ENCODE results near the gene SLC39A9. TPM values are rescaled to one million over a fixed set of nuclear protein-coding genes. Genes with fewer than 3 reads are reported as not detected.

SLC39A9 gene
- total RNA-seq, 2 experiments from 2014 or later: 86.5 to 91.7 TPM

- H3K36me3 ChIP-seq (ENCODE audit: insufficient read depth, low read length): no peaks in the 10 kb centered on the region
- intact Hi-C loops (cut with micrococcal nuclease; ENCODE audit: unreplicated experiment): no loop called here
- POLR2A ChIA-PET: no interaction called here
- no peak overlapping the region for H3K4me2 ChIP-seq (ENCODE audit: low read length)
- no TSS peak for BruUV-seq (replicated peaks)
- H3K27ac ChIP-seq (ENCODE audit: low read depth, low read length, poor library complexity, severe bottlenecking): no peak overlapping the region
- no peak overlapping the region for H2AFZ ChIP-seq (ENCODE audit: low read length)
- H3K9me2 ChIP-seq (ENCODE audit: insufficient read depth, low read length): no peaks in the 10 kb centered on the region
- H3K9me3 ChIP-seq (ENCODE audit: low read length): no peaks in the 10 kb centered on the region
- CTCF ChIA-PET (ENCODE audit: unreplicated experiment): no interaction called here
- no peaks in the 10 kb centered on the region for H3K79me2 ChIP-seq (ENCODE audit: insufficient read depth, low read depth, low read length)
- TF ChIP-seq, protein P1, sequence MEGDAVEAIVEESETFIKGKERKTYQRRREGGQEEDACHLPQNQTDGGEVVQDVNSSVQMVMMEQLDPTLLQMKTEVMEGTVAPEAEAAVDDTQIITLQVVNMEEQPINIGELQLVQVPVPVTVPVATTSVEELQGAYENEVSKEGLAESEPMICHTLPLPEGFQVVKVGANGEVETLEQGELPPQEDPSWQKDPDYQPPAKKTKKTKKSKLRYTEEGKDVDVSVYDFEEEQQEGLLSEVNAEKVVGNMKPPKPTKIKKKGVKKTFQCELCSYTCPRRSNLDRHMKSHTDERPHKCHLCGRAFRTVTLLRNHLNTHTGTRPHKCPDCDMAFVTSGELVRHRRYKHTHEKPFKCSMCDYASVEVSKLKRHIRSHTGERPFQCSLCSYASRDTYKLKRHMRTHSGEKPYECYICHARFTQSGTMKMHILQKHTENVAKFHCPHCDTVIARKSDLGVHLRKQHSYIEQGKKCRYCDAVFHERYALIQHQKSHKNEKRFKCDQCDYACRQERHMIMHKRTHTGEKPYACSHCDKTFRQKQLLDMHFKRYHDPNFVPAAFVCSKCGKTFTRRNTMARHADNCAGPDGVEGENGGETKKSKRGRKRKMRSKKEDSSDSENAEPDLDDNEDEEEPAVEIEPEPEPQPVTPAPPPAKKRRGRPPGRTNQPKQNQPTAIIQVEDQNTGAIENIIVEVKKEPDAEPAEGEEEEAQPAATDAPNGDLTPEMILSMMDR (conservative IDR thresholded peaks at IDR 0.05; ENCODE audit: low read length): no peak
- TF ChIP-seq EZH2phosphoT487 (IDR thresholded peaks at IDR 0.05; ENCODE audit: borderline replicate concordance, low read depth, low read length): no peak
- H3K4me1 ChIP-seq (ENCODE audit: insufficient read depth, low read length, poor library complexity, severe bottlenecking): no peaks in the 10 kb centered on the region
- H3K4me3 ChIP-seq (ENCODE audit: low read depth, low read length, poor library complexity, severe bottlenecking): no peak overlapping the region
- no peak for DNase-seq (ENCODE audit: low spot score)
- no peaks in the 10 kb centered on the region for H4K20me1 ChIP-seq (ENCODE audit: insufficient read depth, low read length)
Measured at GRCh38 chr14:69506241-69506595, 107.7 kb downstream of the SLC39A9 start.

Other genes starting within 250 kb of the SLC39A9 start
- gene DCAF5, start 245.6 kb upstream of the SLC39A9 start, total RNA-seq (2014; rRNA removed; shearing (Covaris generic)): 17.8 and 23.1 TPM in 2 replicates
- gene DCAF5, start 245.6 kb upstream of the SLC39A9 start, total RNA-seq (2022): 46.0 and 46.5 TPM in 2 replicates
- gene EXD2, start 207.2 kb upstream of the SLC39A9 start, total RNA-seq (2014; rRNA removed; shearing (Covaris generic)): 2.7 and 3.1 TPM in 2 replicates
- 7.2 and 8.4 TPM in 2 replicates for gene EXD2, start 207.2 kb upstream of the SLC39A9 start, total RNA-seq (2022)
- 0.05 and 0.09 TPM in 2 replicates for gene GALNT16, start 138.5 kb upstream of the SLC39A9 start, total RNA-seq (2014; rRNA removed; shearing (Covaris generic))
- 0.30 TPM in 1 of 2 replicates, not detected in the other for gene GALNT16, start 138.5 kb upstream of the SLC39A9 start, total RNA-seq (2022)
- 204 and 435 TPM in 2 replicates for gene ERH, start 393 bp upstream of the SLC39A9 start, total RNA-seq (2014; rRNA removed; shearing (Covaris generic))
- 498 and 512 TPM in 2 replicates for gene ERH, start 393 bp upstream of the SLC39A9 start, total RNA-seq (2022)
- 0.09 and 0.13 TPM in 2 replicates for gene PLEKHD1, start 86.0 kb downstream of the SLC39A9 start, total RNA-seq (2014; rRNA removed; shearing (Covaris generic))
- 0.17 and 0.19 TPM in 2 replicates for gene PLEKHD1, start 86.0 kb downstream of the SLC39A9 start, total RNA-seq (2022)
- gene CCDC177, start 176.2 kb downstream of the SLC39A9 start, total RNA-seq (2014; rRNA removed; shearing (Covaris generic)): not detected in 2 replicates
- gene CCDC177, start 176.2 kb downstream of the SLC39A9 start, total RNA-seq (2022): not detected in 2 replicates
- gene SUSD6, start 212.9 kb downstream of the SLC39A9 start, total RNA-seq (2014; rRNA removed; shearing (Covaris generic)): 19.3 and 23.1 TPM in 2 replicates
- 40.9 and 43.6 TPM in 2 replicates for gene SUSD6, start 212.9 kb downstream of the SLC39A9 start, total RNA-seq (2022)

Data from OCI-LY7 (cell line).